Measurements from ENCODE around the gene COL11A2. TPM values are rescaled to one million over a fixed set of nuclear protein-coding genes. Genes with fewer than 3 reads are reported as not detected.

COL11A2 gene
- total and polyA plus RNA-seq, 2 of the 13 experiments (the other 11 are each of a cell fraction or from before 2014, with no cell fraction given), result 0.55 TPM

DNA sequence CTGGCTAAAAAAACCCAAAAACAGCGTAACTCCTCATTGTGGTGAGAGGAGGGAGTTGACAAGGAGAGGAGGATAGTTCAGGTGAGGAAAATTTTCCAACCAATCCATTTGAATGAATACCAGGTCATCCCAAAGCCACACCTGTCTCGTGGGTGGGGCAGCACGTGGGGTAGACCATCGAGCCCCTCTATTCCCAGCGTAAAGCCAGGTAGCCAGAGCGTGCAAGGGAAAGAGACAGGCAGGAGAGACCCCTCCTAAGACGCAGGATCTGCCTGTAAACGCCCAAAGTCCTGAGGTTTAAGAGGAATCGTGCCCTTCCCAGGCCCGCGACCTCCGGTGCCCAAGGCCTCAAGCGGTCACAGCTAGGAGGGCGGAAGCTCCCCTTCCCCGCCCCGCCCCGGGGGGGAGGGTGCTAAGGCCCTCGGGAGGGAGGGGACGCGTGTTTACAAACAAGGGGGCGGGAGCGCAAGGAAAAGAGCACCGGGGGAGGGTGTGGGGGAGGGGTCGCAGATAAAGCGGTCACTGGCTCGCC is 7.5 kb upstream of the COL11A2 start (continued):
- TF ChIP-seq, protein P1, sequence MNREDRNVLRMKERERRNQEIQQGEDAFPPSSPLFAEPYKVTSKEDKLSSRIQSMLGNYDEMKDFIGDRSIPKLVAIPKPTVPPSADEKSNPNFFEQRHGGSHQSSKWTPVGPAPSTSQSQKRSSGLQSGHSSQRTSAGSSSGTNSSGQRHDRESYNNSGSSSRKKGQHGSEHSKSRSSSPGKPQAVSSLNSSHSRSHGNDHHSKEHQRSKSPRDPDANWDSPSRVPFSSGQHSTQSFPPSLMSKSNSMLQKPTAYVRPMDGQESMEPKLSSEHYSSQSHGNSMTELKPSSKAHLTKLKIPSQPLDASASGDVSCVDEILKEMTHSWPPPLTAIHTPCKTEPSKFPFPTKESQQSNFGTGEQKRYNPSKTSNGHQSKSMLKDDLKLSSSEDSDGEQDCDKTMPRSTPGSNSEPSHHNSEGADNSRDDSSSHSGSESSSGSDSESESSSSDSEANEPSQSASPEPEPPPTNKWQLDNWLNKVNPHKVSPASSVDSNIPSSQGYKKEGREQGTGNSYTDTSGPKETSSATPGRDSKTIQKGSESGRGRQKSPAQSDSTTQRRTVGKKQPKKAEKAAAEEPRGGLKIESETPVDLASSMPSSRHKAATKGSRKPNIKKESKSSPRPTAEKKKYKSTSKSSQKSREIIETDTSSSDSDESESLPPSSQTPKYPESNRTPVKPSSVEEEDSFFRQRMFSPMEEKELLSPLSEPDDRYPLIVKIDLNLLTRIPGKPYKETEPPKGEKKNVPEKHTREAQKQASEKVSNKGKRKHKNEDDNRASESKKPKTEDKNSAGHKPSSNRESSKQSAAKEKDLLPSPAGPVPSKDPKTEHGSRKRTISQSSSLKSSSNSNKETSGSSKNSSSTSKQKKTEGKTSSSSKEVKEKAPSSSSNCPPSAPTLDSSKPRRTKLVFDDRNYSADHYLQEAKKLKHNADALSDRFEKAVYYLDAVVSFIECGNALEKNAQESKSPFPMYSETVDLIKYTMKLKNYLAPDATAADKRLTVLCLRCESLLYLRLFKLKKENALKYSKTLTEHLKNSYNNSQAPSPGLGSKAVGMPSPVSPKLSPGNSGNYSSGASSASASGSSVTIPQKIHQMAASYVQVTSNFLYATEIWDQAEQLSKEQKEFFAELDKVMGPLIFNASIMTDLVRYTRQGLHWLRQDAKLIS (CRISPR knock-in tag; IDR thresholded peaks at IDR 0.05), result no peak
- TF ChIP-seq JUNB (CRISPR knock-in tag; IDR thresholded peaks at IDR 0.05; ENCODE audit: borderline replicate concordance) (no peak), PTBP1 (IDR thresholded peaks at IDR 0.05; ENCODE audit: low read depth, low read length, poor library complexity, severe bottlenecking) (no peak), TBX2 (CRISPR knock-in tag; IDR thresholded peaks at IDR 0.05; ENCODE audit: borderline replicate concordance) (peak; percentile 73; the same call in 1 of the 2 replicates), MBNL3 (CRISPR knock-in tag; conservative IDR thresholded peaks at IDR 0.05) (no peak), MTF1 (CRISPR knock-in tag; IDR thresholded peaks at IDR 0.05) (no peak), NR2C2 (CRISPR knock-in tag; IDR thresholded peaks at IDR 0.05; ENCODE audit: borderline replicate concordance) (no peak), SRF (IDR thresholded peaks at IDR 0.05; ENCODE audit: low read depth, low read length) (no peak), SRSF1 (optimal IDR thresholded peaks at IDR 0.05; ENCODE audit: low read depth, low read length) (no peak), MEF2D (CRISPR knock-in tag; IDR thresholded peaks at IDR 0.05) (0 out of 2 replicates have a peak, but pooled peaks have one; percentile 11), ZMAT3 (CRISPR knock-in tag; conservative IDR thresholded peaks at IDR 0.05) (no peak; the same call in none of the 2 replicates), ZNF367 (CRISPR knock-in tag; IDR thresholded peaks at IDR 0.05; ENCODE audit: borderline replicate concordance) (no peak), SIX4 (CRISPR knock-in tag; IDR thresholded peaks at IDR 0.05) (no peak), ZNF124 (CRISPR knock-in tag; IDR thresholded peaks at IDR 0.05) (no peak), ATAD3A (CRISPR knock-in tag; IDR thresholded peaks at IDR 0.05) (no peak), ZNF143 (CRISPR knock-in tag; IDR thresholded peaks at IDR 0.05) (no peak), ZNF33A (CRISPR knock-in tag; IDR thresholded peaks at IDR 0.05; ENCODE audit: borderline replicate concordance) (no peak), NCOA5 (CRISPR knock-in tag; IDR thresholded peaks at IDR 0.05) (no peak), SMARCE1 (IDR thresholded peaks at IDR 0.05; ENCODE audit: borderline replicate concordance) (no peak)
- TF ChIP-seq, protein P2, sequence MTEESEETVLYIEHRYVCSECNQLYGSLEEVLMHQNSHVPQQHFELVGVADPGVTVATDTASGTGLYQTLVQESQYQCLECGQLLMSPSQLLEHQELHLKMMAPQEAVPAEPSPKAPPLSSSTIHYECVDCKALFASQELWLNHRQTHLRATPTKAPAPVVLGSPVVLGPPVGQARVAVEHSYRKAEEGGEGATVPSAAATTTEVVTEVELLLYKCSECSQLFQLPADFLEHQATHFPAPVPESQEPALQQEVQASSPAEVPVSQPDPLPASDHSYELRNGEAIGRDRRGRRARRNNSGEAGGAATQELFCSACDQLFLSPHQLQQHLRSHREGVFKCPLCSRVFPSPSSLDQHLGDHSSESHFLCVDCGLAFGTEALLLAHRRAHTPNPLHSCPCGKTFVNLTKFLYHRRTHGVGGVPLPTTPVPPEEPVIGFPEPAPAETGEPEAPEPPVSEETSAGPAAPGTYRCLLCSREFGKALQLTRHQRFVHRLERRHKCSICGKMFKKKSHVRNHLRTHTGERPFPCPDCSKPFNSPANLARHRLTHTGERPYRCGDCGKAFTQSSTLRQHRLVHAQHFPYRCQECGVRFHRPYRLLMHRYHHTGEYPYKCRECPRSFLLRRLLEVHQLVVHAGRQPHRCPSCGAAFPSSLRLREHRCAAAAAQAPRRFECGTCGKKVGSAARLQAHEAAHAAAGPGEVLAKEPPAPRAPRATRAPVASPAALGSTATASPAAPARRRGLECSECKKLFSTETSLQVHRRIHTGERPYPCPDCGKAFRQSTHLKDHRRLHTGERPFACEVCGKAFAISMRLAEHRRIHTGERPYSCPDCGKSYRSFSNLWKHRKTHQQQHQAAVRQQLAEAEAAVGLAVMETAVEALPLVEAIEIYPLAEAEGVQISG (CRISPR knock-in tag; IDR thresholded peaks at IDR 0.05), result no peak
- TF ChIP-seq, protein P3, sequence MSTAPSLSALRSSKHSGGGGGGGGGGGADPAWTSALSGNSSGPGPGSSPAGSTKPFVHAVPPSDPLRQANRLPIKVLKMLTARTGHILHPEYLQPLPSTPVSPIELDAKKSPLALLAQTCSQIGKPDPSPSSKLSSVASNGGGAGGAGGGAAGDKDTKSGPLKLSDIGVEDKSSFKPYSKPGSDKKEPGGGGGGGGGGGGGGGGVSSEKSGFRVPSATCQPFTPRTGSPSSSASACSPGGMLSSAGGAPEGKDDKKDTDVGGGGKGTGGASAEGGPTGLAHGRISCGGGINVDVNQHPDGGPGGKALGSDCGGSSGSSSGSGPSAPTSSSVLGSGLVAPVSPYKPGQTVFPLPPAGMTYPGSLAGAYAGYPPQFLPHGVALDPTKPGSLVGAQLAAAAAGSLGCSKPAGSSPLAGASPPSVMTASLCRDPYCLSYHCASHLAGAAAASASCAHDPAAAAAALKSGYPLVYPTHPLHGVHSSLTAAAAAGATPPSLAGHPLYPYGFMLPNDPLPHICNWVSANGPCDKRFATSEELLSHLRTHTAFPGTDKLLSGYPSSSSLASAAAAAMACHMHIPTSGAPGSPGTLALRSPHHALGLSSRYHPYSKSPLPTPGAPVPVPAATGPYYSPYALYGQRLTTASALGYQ (CRISPR knock-in tag; IDR thresholded peaks at IDR 0.05), result no peak; the same call in 1 of the 2 replicates
- TF ChIP-seq, protein P4, sequence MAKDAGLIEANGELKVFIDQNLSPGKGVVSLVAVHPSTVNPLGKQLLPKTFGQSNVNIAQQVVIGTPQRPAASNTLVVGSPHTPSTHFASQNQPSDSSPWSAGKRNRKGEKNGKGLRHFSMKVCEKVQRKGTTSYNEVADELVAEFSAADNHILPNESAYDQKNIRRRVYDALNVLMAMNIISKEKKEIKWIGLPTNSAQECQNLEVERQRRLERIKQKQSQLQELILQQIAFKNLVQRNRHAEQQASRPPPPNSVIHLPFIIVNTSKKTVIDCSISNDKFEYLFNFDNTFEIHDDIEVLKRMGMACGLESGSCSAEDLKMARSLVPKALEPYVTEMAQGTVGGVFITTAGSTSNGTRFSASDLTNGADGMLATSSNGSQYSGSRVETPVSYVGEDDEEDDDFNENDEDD (CRISPR knock-in tag; IDR thresholded peaks at IDR 0.05; ENCODE audit: borderline replicate concordance), result peak; percentile 47; the same call in 1 of the 2 replicates
